H1 (cell line): ENCODE measurements around the gene FOXC1.

Experiments used
- TF ChIP-seq, protein P1 (sequence below): fragments of 300-600 bp; sonication (generic); IDR thresholded peaks from 2 replicates; pipeline ENCODE4 v1.7.1; 2012; ENCODE audit warnings: low read length, moderate library complexity, mild to moderate bottlenecking, inconsistent platforms; ENCODE audit not compliant: insufficient replicate concordance
- TF ChIP-seq, protein P2 (sequence below), 3 experiments: IDR thresholded peaks; 1 replicate in 2 of 3; 2 replicates in 1 of 3; pipeline versions ENCODE4 v1.5.1 to v1.6.1; 2011; ENCODE audit warnings: low read length in 3 of 3, mild to moderate bottlenecking in 3 of 3, inconsistent platforms in 2 of 3, low read depth in 1 of 3, moderate library complexity in 1 of 3; ENCODE audit not compliant: insufficient read depth in 1 of 3; ENCODE audit errors: control extremely low read depth in 1 of 3

DNA sequence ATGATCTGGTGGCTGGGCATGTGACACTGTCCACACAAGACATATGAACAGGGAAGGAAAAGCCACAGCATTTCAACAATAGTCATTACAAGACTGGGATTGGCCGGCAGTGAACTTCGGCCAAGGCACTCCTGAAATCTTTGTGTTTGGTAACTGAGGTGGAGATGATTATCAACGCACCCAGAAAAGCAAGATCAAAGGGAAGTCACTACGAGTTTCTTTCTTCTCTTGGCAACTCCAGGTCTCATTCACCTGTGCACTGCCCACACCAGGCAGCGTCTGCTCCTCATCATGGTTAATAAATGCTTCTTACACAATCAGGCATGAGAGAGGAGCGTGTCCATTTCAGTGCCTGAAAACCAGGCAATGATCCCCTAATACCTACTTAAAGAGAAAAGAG, 20.5 kb upstream of the FOXC1 start:
- TF ChIP-seq, protein P1, sequence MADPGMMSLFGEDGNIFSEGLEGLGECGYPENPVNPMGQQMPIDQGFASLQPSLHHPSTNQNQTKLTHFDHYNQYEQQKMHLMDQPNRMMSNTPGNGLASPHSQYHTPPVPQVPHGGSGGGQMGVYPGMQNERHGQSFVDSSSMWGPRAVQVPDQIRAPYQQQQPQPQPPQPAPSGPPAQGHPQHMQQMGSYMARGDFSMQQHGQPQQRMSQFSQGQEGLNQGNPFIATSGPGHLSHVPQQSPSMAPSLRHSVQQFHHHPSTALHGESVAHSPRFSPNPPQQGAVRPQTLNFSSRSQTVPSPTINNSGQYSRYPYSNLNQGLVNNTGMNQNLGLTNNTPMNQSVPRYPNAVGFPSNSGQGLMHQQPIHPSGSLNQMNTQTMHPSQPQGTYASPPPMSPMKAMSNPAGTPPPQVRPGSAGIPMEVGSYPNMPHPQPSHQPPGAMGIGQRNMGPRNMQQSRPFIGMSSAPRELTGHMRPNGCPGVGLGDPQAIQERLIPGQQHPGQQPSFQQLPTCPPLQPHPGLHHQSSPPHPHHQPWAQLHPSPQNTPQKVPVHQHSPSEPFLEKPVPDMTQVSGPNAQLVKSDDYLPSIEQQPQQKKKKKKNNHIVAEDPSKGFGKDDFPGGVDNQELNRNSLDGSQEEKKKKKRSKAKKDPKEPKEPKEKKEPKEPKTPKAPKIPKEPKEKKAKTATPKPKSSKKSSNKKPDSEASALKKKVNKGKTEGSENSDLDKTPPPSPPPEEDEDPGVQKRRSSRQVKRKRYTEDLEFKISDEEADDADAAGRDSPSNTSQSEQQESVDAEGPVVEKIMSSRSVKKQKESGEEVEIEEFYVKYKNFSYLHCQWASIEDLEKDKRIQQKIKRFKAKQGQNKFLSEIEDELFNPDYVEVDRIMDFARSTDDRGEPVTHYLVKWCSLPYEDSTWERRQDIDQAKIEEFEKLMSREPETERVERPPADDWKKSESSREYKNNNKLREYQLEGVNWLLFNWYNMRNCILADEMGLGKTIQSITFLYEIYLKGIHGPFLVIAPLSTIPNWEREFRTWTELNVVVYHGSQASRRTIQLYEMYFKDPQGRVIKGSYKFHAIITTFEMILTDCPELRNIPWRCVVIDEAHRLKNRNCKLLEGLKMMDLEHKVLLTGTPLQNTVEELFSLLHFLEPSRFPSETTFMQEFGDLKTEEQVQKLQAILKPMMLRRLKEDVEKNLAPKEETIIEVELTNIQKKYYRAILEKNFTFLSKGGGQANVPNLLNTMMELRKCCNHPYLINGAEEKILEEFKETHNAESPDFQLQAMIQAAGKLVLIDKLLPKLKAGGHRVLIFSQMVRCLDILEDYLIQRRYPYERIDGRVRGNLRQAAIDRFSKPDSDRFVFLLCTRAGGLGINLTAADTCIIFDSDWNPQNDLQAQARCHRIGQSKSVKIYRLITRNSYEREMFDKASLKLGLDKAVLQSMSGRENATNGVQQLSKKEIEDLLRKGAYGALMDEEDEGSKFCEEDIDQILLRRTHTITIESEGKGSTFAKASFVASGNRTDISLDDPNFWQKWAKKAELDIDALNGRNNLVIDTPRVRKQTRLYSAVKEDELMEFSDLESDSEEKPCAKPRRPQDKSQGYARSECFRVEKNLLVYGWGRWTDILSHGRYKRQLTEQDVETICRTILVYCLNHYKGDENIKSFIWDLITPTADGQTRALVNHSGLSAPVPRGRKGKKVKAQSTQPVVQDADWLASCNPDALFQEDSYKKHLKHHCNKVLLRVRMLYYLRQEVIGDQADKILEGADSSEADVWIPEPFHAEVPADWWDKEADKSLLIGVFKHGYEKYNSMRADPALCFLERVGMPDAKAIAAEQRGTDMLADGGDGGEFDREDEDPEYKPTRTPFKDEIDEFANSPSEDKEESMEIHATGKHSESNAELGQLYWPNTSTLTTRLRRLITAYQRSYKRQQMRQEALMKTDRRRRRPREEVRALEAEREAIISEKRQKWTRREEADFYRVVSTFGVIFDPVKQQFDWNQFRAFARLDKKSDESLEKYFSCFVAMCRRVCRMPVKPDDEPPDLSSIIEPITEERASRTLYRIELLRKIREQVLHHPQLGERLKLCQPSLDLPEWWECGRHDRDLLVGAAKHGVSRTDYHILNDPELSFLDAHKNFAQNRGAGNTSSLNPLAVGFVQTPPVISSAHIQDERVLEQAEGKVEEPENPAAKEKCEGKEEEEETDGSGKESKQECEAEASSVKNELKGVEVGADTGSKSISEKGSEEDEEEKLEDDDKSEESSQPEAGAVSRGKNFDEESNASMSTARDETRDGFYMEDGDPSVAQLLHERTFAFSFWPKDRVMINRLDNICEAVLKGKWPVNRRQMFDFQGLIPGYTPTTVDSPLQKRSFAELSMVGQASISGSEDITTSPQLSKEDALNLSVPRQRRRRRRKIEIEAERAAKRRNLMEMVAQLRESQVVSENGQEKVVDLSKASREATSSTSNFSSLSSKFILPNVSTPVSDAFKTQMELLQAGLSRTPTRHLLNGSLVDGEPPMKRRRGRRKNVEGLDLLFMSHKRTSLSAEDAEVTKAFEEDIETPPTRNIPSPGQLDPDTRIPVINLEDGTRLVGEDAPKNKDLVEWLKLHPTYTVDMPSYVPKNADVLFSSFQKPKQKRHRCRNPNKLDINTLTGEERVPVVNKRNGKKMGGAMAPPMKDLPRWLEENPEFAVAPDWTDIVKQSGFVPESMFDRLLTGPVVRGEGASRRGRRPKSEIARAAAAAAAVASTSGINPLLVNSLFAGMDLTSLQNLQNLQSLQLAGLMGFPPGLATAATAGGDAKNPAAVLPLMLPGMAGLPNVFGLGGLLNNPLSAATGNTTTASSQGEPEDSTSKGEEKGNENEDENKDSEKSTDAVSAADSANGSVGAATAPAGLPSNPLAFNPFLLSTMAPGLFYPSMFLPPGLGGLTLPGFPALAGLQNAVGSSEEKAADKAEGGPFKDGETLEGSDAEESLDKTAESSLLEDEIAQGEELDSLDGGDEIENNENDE: no peak
- TF ChIP-seq, protein P2, sequence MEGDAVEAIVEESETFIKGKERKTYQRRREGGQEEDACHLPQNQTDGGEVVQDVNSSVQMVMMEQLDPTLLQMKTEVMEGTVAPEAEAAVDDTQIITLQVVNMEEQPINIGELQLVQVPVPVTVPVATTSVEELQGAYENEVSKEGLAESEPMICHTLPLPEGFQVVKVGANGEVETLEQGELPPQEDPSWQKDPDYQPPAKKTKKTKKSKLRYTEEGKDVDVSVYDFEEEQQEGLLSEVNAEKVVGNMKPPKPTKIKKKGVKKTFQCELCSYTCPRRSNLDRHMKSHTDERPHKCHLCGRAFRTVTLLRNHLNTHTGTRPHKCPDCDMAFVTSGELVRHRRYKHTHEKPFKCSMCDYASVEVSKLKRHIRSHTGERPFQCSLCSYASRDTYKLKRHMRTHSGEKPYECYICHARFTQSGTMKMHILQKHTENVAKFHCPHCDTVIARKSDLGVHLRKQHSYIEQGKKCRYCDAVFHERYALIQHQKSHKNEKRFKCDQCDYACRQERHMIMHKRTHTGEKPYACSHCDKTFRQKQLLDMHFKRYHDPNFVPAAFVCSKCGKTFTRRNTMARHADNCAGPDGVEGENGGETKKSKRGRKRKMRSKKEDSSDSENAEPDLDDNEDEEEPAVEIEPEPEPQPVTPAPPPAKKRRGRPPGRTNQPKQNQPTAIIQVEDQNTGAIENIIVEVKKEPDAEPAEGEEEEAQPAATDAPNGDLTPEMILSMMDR (IDR thresholded peaks at IDR 0.05; ENCODE audit: control extremely low read depth in 1 of 3, insufficient read depth in 1 of 3, low read depth in 1 of 3, low read length in 3 of 3): no peak
